H1 (cell line): Measurements from ENCODE around the gene PSMB5. TPM values are rescaled to one million over a fixed set of nuclear protein-coding genes. Genes with fewer than 3 reads are reported as not detected.

ENCODE experiments used
- BRCA1 ChIP-seq: IDR thresholded peaks from 2 replicates; pipeline ENCODE4 v1.6.1; 2012; ENCODE audit warnings: low read depth, low read length, improper control_type of control experiment
- CHD1 ChIP-seq: IDR thresholded peaks from 2 replicates; pipeline ENCODE4 v1.6.1; 2012; ENCODE audit warnings: low read depth, low read length, improper control_type of control experiment
- E2F6 ChIP-seq: IDR thresholded peaks from 2 replicates; pipeline ENCODE4 v1.6.1; 2012; ENCODE audit warnings: inconsistent platforms
- EZH2 ChIP-seq: fragments of 200-600 bp; sonication (generic); IDR thresholded peaks from 2 replicates; pipeline ENCODE4 v1.7.1; 2012; ENCODE audit warnings: low read depth, mild to moderate bottlenecking, moderate library complexity, low read length, inconsistent platforms; ENCODE audit not compliant: severe bottlenecking
- SAP30 ChIP-seq: fragments of 300-600 bp; sonication (generic); IDR thresholded peaks from 2 replicates; pipeline ENCODE4 v1.7.1; 2012; ENCODE audit warnings: low read length, moderate library complexity, mild to moderate bottlenecking, inconsistent platforms; ENCODE audit not compliant: insufficient read depth, insufficient replicate concordance
- polyA plus RNA-seq, 7 experiments: library from polyadenylated mRNA; depleted of rRNA in 3 of 7; stranded (reverse) in 5 of 7; unstranded in 2 of 7; fragments of >200 nt in 5 of 7; fragments of 200-250 nt in 2 of 7; gene quantifications; 1 replicate in 5 of 7; 2 replicates in 1 of 7; 4 replicates in 1 of 7; pipeline versions ENCODE4 v1.2.1 to v1.2.3, GENCODE V29; 2011 to 2013; ENCODE audit warnings: missing spikeins in 2 of 7, mixed read lengths in 2 of 7
- total RNA-seq: library from RNA; stranded (reverse); fragmentation: NEBNext Ultra II Directional; extraction: Animal tissue kit (Norgen Biotek cat#: 25700); gene quantifications from 2 replicates; pipeline ENCODE4 v1.2.1, GENCODE V29; 2021

Gene PSMB5
- total and polyA plus RNA-seq, 2 of the 8 experiments (the other 6 are each of a cell fraction or from before 2014, with no cell fraction given) = 254 to 510 TPM

- TF ChIP-seq CHD1 (no peak), SAP30 (no peak), E2F6 (no peak), BRCA1 (no peak), EZH2 (no peak)
- TF ChIP-seq, all 59 proteins: peak for 0
Observed at GRCh38 chr14:23070262-23071129, 35.8 kb upstream of the PSMB5 start (continued).
